PC-3 (cell line): ENCODE data around the gene TSHZ2. TPM values are rescaled to one million over a fixed set of nuclear protein-coding genes. Genes with fewer than 3 reads are reported as not detected.

ENCODE experiments used
- ATAC-seq: fragments of 200-7000 bp; cut with Tn5 transposase; 2 replicates; pipeline ENCODE4 v1.9.1; 2020; ENCODE audit warnings: mild to moderate bottlenecking, moderate library complexity
- BruUV-seq: library from RNA; stranded (reverse); fragments of 400-500 nt; replicated peaks from 2 replicates; lab custom pipeline; 2021; lab: Mats Ljungman, UMichigan
- CTCF ChIA-PET: fragments of 300-600 bp; sonication (Branson Sonifier 250); formaldehyde crosslinking; loops from one replicate; lab custom pipeline; 2022; ENCODE audit warnings: antibody characterized with exemption; lab: Charles Lee
- POLR2A ChIA-PET: fragments of 300-600 bp; sonication (Branson Sonifier 250); formaldehyde crosslinking; loops from one replicate; lab custom pipeline; 2022; ENCODE audit warnings: antibody characterized with exemption; ENCODE audit not compliant: unreplicated experiment; lab: Charles Lee
- DNase-seq: peaks from one replicate; pipeline ENCODE4 v3.0.0-alpha.2; 2015
- H2AFZ ChIP-seq: fragments of 300-600 bp; sonication (generic); 2 replicates; pipeline ENCODE4 v1.6.0; 2016; ENCODE audit warnings: antibody characterized with exemption, low read length
- H3F3A ChIP-seq: fragments of 300-600 bp; sonication (generic); one replicate; pipeline ENCODE4 v1.6.0; 2017; ENCODE audit warnings: antibody characterized with exemption, low read length, control low read depth, mild to moderate bottlenecking; ENCODE audit not compliant: unreplicated experiment
- H3K27ac ChIP-seq: fragments of 300-600 bp; sonication (generic); 2 replicates; pipeline ENCODE4 v1.5.1; 2016; ENCODE audit warnings: mild to moderate bottlenecking, low read length
- H3K27me3 ChIP-seq: fragments of 300-600 bp; sonication (generic); 2 replicates; pipeline ENCODE4 v1.6.1; 2016; ENCODE audit warnings: low read length, mixed read lengths
- H3K36me3 ChIP-seq: fragments of 300-600 bp; sonication (generic); 2 replicates; pipeline ENCODE4 v1.6.1; 2016; ENCODE audit warnings: low read depth, mixed run types, low read length, mixed read lengths
- H3K4me1 ChIP-seq: fragments of 300-600 bp; sonication (generic); 2 replicates; pipeline ENCODE4 v1.5.1; 2016; ENCODE audit warnings: low read length; ENCODE audit not compliant: insufficient read depth
- H3K4me2 ChIP-seq: fragments of 300-600 bp; sonication (generic); 2 replicates; pipeline ENCODE4 v1.6.0; 2016; ENCODE audit warnings: low read length
- H3K4me3 ChIP-seq: fragments of 300-600 bp; sonication (generic); 2 replicates; pipeline ENCODE4 v1.5.1; 2016; ENCODE audit warnings: mild to moderate bottlenecking, low read length, mixed read lengths
- H3K79me2 ChIP-seq: fragments of 300-600 bp; sonication (generic); 2 replicates; pipeline ENCODE4 v1.6.1; 2017; ENCODE audit warnings: low read length, mixed read lengths
- H3K9ac ChIP-seq: fragments of 300-600 bp; sonication (generic); 2 replicates; pipeline ENCODE4 v1.6.0; 2016; ENCODE audit warnings: mild to moderate bottlenecking, low read length
- H3K9me2 ChIP-seq: fragments of 300-600 bp; sonication (generic); replicated peaks from 2 replicates; pipeline ENCODE4 v1.6.1; 2016; ENCODE audit warnings: mixed run types, low read length, mixed read lengths
- H3K9me3 ChIP-seq: fragments of 300-600 bp; sonication (generic); 2 replicates; pipeline ENCODE4 v1.6.1; 2016; ENCODE audit warnings: low read length, mixed read lengths
- H4K20me1 ChIP-seq: fragments of 300-600 bp; sonication (generic); 2 replicates; pipeline ENCODE4 v1.6.1; 2016; ENCODE audit warnings: low read length, mixed read lengths
- CTCF ChIP-seq: fragments of 300-600 bp; sonication (generic); conservative IDR thresholded peaks from 2 replicates; pipeline ENCODE4 v1.5.1; 2017; ENCODE audit warnings: antibody characterized with exemption, low read depth, mild to moderate bottlenecking, low read length
- EZH2 ChIP-seq: fragments of 300-600 bp; sonication (generic); IDR thresholded peaks from one replicate; pipeline ENCODE4 v1.6.1; 2017; ENCODE audit warnings: antibody characterized with exemption, mild to moderate bottlenecking, low read length; ENCODE audit not compliant: unreplicated experiment
- EZH2phosphoT487 ChIP-seq: fragments of 300-600 bp; sonication (generic); IDR thresholded peaks from 2 replicates; pipeline ENCODE4 v1.6.1; 2018; ENCODE audit warnings: mild to moderate bottlenecking, antibody characterized with exemption, low read length, borderline replicate concordance
- intact Hi-C: fragments of 100-400 bp; cut with micrococcal nuclease; formaldehyde crosslinking; loops from 2 replicates; pipeline ENCODE4 v1.9.0; 2023
- total RNA-seq: library from RNA; depleted of rRNA; stranded (reverse); fragments of >200 nt; gene quantifications from 2 replicates; pipeline ENCODE4 v1.2.3, GENCODE V29; 2014

The TSHZ2 gene
- total RNA-seq, 1 experiment from 2014 or later = not detected

- CTCF ChIA-PET = no interaction called here
- H3K4me1 ChIP-seq = no peaks in the 10 kb centered on the region
- no peak for DNase-seq
- no TSS peak for BruUV-seq
- H4K20me1 ChIP-seq = no peaks in the 10 kb centered on the region
- H3K27ac ChIP-seq = no peak overlapping the region
- H3K9ac ChIP-seq = no peak overlapping the region
- no peaks in the 10 kb centered on the region for H3K79me2 ChIP-seq
- intact Hi-C loops = no loop called here
- TF ChIP-seq EZH2phosphoT487 (no peak), CTCF (no peak), EZH2 (no peak)
- no peak overlapping the region for H3K4me2 ChIP-seq
- no peaks in the 10 kb centered on the region for H3K36me3 ChIP-seq
- H3K4me3 ChIP-seq = no peak overlapping the region
- H3K9me2 ChIP-seq = no peaks in the 10 kb centered on the region
- H3F3A ChIP-seq = no peaks in the 10 kb centered on the region
- H2AFZ ChIP-seq = no peak overlapping the region
- H3K9me3 ChIP-seq = no peaks in the 10 kb centered on the region
- POLR2A ChIA-PET = no interaction called here
- H3K27me3 ChIP-seq = peaks cover 46% of the 10 kb centered on the region
- ATAC-seq = no peak
These were observed 164.3 kb downstream of the TSHZ2 start for GRCh38 chr20:53136473-53136872.

DNA sequence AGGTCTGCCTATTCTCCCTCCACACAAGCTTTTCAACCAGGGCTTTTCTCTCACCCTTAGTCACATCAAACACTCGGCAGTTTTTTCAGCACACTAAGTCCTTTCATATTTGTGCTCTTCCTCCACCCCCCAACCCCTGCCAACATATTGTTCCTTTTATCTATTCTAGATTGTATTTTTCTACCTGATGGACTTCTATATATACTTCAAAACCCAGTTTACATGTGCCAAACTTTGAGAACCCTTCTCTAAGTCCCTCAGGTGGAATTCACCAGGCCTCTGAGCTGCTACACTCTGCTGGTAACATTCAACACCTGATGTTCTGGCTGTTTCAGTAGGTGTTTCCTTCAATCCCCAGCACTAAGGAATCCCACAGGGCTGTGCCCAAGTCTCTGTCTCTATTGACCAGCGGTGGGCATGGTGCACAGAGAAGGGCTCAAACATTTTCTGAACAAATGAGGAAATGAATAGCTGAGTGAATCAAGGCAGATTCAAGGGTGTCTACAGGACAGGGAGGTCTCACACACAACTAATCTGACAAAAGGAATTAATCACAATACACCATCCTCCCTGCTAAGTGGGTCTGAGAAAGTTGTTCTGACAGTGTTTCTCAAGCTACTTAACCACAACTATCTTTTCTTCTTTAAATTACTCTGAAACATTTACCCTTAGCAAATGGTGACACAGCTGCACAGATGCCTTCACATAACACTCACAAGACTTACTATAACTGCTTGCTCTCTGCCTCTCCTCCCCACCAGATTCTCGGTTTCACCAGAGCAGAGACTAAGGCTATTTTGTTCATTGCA, 166.5 kb downstream of the TSHZ2 start:
- no peaks in the 10 kb centered on the region for H3K36me3 ChIP-seq
- H3K27ac ChIP-seq = no peak overlapping the region
- H3F3A ChIP-seq = no peaks in the 10 kb centered on the region
- no peaks in the 10 kb centered on the region for H4K20me1 ChIP-seq
- no peak overlapping the region for H3K4me2 ChIP-seq
- no peaks in the 10 kb centered on the region for H3K4me1 ChIP-seq
- CTCF ChIA-PET = no interaction called here
- DNase-seq (no peak), ATAC-seq (no peak)
- no peaks in the 10 kb centered on the region for H3K9me3 ChIP-seq
- peaks cover 47% of the 10 kb centered on the region for H3K27me3 ChIP-seq
- no peak overlapping the region for H2AFZ ChIP-seq
- BruUV-seq = no TSS peak
- TF ChIP-seq CTCF = no peak
- TF ChIP-seq EZH2 = no peak
- TF ChIP-seq EZH2phosphoT487 = no peak
- POLR2A ChIA-PET = no interaction called here
- no peaks in the 10 kb centered on the region for H3K79me2 ChIP-seq
- H3K4me3 ChIP-seq = no peak overlapping the region
- H3K9ac ChIP-seq = no peak overlapping the region
- H3K9me2 ChIP-seq = no peaks in the 10 kb centered on the region
- intact Hi-C loops = no loop called here
